GM12873 (cell line): Measurements from ENCODE around the gene SLC30A4.

Source experiments
- TF ChIP-seq, protein P1 (sequence below): IDR thresholded peaks from 2 replicates; pipeline ENCODE4 v1.5.1; 2012; ENCODE audit warnings: low read depth, mild to moderate bottlenecking, moderate library complexity, low read length, control low read depth; ENCODE audit not compliant: insufficient read depth; ENCODE audit errors: missing control alignments

Gene SLC30A4

DNA sequence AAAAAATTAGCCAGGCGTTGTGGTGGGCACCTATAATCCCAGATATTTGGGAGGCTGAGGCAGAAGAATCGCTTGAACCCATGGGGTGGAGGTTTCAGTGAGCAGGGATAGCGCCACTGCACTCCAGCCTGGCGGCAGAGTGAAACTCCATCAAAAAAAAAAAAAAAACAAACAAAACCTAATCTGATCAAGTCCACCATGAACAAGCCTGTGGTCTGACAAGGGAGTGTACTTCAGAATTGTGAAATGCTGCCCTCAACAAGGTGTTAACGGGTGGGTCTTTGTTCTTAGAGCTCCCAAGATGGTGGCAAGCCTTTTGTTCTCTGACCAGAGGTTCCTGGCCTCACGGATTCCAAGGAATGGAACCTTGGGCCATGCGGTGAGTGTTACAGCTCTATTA is 24.2 kb upstream of the SLC30A4 start:
- TF ChIP-seq, protein P1, sequence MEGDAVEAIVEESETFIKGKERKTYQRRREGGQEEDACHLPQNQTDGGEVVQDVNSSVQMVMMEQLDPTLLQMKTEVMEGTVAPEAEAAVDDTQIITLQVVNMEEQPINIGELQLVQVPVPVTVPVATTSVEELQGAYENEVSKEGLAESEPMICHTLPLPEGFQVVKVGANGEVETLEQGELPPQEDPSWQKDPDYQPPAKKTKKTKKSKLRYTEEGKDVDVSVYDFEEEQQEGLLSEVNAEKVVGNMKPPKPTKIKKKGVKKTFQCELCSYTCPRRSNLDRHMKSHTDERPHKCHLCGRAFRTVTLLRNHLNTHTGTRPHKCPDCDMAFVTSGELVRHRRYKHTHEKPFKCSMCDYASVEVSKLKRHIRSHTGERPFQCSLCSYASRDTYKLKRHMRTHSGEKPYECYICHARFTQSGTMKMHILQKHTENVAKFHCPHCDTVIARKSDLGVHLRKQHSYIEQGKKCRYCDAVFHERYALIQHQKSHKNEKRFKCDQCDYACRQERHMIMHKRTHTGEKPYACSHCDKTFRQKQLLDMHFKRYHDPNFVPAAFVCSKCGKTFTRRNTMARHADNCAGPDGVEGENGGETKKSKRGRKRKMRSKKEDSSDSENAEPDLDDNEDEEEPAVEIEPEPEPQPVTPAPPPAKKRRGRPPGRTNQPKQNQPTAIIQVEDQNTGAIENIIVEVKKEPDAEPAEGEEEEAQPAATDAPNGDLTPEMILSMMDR = no peak

DNA sequence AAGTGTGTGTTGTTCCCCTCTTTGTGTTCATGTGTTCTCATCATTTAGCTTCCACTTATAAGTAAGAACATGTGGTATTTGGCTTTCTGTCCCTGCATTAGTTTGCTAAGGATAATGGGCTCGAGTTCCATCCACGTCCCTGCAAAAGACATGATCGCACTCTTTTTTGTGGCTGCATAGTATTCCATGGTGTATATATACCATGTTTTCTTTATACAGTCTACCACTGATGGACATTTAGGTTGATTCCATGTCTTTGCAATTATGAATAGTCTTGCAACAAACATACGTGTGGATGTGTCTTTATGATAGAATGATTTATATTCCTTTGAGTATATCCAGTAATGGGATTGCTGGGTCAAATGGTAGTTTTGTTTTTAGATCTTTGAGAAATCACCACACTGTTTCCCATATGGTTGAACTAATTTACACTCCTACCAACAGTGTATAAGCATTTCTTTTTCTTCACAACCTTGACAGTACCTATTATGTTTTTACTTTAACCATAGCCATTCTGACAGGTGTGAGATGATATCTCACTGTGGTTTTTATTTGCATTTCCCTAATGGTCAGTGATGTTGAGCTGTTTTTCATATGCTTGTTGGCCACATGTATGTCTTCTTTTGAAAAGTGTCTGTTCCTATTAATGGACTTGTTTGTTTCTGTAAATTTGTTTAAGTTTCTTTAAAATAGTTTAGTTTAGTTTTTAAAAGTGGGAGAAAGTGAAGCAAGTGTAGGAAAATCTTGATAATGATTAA is 21.9 kb upstream of the SLC30A4 start:
- TF ChIP-seq, protein P1 = no peak

DNA sequence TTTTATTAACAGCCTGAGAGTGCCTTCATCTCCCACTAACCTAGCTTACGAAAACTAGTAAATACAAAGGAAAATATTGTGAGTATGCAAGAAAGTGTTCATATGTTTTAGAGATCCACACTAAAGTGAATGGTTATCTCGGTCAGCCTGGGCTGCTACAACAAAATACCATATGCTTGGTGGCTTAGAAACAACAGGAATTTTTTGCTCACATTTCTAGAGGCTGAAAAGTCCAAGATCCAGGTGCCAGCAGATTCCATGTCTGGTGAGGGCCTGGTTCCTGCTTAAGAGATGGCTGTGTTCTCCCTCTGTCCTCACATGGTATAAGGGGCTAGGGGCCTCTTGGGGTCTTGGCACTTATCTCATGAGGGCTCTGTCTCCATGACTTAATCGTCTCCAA is 20.5 kb upstream of the SLC30A4 start:
- TF ChIP-seq, protein P1 = no peak

DNA sequence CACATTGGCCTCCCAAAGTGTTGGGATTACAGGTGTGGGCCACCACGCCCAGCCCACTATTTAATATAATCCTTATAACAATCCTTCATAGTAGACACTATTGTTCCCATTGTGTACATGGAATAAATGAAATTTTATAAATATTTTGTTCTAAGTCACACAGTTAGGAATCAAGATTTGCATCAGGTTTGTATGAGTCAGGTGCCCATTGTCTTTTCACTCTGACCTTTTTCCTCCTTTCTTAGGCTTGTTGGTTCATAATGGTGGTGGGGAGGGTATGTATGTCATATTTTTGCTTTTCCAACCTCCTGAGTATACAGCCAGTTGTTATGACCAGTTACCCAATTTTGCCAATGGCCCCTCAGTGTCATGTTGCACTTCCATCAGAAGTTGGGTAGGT is 18.0 kb upstream of the SLC30A4 start:
- TF ChIP-seq, protein P1 = no peak

DNA sequence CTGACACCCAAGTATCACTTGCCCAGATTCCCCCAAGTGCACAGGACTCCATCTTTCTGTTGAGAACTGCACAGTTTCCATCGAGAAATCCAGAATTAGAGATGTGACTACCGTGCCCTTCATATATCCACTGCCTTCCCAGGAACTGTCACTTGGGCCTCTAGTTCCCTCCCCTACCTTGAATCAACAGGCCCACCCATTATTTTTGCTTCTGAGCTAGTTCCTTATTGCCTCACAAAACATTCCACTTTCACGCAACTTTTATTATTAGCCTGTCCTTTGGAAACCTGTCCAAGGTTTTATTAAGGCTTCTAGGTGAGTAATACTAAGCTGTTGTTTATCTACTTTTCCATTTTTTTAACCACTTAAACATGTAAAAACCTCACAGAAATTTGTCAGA is 17.1 kb upstream of the SLC30A4 start:
- TF ChIP-seq, protein P1 = no peak

DNA sequence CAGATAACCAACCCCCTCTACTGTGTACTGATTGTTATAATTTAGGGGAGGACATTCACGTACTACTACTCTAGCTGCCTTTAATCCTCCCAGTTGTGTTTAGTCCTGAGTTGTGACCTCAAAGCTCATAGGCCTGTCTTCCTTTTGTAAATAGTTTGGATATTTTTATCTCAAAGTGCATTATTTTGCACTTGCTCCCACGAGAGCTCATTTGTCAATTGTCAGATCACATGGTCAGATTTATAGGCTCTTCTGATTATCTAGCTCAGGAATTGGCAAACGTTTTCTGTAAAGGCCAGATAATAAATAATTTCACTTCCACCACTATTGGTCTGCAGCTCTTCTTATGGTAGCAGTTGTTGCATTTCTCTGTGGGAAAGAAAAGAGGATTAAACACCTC is 14.4 kb upstream of the SLC30A4 start:
- TF ChIP-seq, protein P1 = no peak

DNA sequence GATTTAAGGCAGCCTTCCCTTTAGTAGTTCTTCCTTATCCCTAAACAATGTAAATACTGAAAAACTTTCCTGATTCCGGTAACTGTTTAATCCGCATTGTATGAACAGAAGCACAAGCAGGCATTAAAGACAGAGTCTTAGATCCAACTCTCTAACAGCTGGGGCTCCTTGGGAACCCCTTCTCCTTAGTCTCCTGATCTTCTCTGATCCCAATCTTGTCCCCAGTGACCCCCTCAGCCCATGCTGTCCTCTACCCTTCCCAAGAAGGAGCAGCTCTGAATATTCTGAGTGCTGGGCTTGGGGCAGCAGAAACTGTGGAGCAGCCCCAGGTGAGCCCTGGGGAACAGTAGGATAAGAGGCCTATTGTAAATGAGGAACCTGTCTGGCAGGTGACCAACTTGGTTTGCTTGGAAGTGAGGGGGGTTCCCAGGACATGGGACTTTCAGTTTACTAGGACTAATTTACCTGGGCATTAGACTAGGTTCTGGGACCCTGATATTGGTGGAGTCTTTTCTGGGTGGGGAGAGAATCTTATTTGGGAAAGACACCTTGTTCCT is 13.0 kb upstream of the SLC30A4 start:
- TF ChIP-seq, protein P1 = no peak
